Measurements from ENCODE around the gene COL19A1. TPM values are rescaled to one million over a fixed set of nuclear protein-coding genes. Genes with fewer than 3 reads are reported as not detected.
"Not testable (repeated sequence)": the region's sequence is repeated elsewhere in the genome, so short reads cannot be mapped to it uniquely, and the experiment has no call there.

COL19A1 gene
- polyA plus RNA-seq, 1 donor = 3.4 TPM

GRCh38 chr6:69985180-69985579, 118.8 kb downstream of the COL19A1 start:
- Histone ChIP-seq H3K9me3 (ENCODE audit: control insufficient read depth, low read depth, low read length) (no peaks in the 10 kb centered on the region), H3K27me3 (ENCODE audit: control insufficient read depth, insufficient read depth, low read length) (no peaks in the 10 kb centered on the region), H3K4me1 (ENCODE audit: control insufficient read depth, insufficient read depth, low read length) (no peaks in the 10 kb centered on the region), H3K4me3 (ENCODE audit: low read length) (no peak overlapping the region), H3K27ac (ENCODE audit: low read length) (no peak overlapping the region), H3K36me3 (ENCODE audit: control insufficient read depth, insufficient read depth, low read length) (no peaks in the 10 kb centered on the region)
- WGBS (ENCODE audit: insufficient coverage, low lambda C conversion rate) = 100% methylated on average over 1 of the region's 1 CpG
- no peak for DNase-seq

- no peaks in the 10 kb centered on the region for H3K36me3 ChIP-seq (ENCODE audit: control insufficient read depth, insufficient read depth, low read length)
- H3K4me3 ChIP-seq (ENCODE audit: low read length) = no peak overlapping the region
- H3K4me1 ChIP-seq (ENCODE audit: control insufficient read depth, insufficient read depth, low read length) = no peaks in the 10 kb centered on the region
- H3K27me3 ChIP-seq (ENCODE audit: control insufficient read depth, insufficient read depth, low read length) = no peaks in the 10 kb centered on the region
- WGBS (ENCODE audit: insufficient coverage, low lambda C conversion rate) = 100% methylated on average over 1 of the region's 2 CpGs
- no peak for DNase-seq
- H3K9me3 ChIP-seq (ENCODE audit: control insufficient read depth, low read depth, low read length) = no peaks in the 10 kb centered on the region
- no peak overlapping the region for H3K27ac ChIP-seq (ENCODE audit: low read length)
Observed at GRCh38 chr6:69987550-69987949, 121.2 kb downstream of the COL19A1 start.

- Histone ChIP-seq H3K27me3 (ENCODE audit: control insufficient read depth, insufficient read depth, low read length) (no peaks in the 10 kb centered on the region), H3K4me1 (ENCODE audit: control insufficient read depth, insufficient read depth, low read length) (no peaks in the 10 kb centered on the region), H3K27ac (ENCODE audit: low read length) (no peak overlapping the region), H3K9me3 (ENCODE audit: control insufficient read depth, low read depth, low read length) (no peaks in the 10 kb centered on the region), H3K4me3 (ENCODE audit: low read length) (no peak overlapping the region), H3K36me3 (ENCODE audit: control insufficient read depth, insufficient read depth, low read length) (no peaks in the 10 kb centered on the region)
- WGBS (ENCODE audit: insufficient coverage, low lambda C conversion rate) = 77% methylated on average over 4 of the region's 5 CpGs
- DNase-seq = no peak
Observed at GRCh38 chr6:69988458-69989126, 122.2 kb downstream of the COL19A1 start.

- Histone ChIP-seq H3K27ac (ENCODE audit: low read length) (no peak overlapping the region), H3K4me1 (ENCODE audit: control insufficient read depth, insufficient read depth, low read length) (no peaks in the 10 kb centered on the region), H3K9me3 (ENCODE audit: control insufficient read depth, low read depth, low read length) (no peaks in the 10 kb centered on the region), H3K36me3 (ENCODE audit: control insufficient read depth, insufficient read depth, low read length) (no peaks in the 10 kb centered on the region), H3K4me3 (ENCODE audit: low read length) (no peak overlapping the region), H3K27me3 (ENCODE audit: control insufficient read depth, insufficient read depth, low read length) (no peaks in the 10 kb centered on the region)
- no peak for DNase-seq
- 40% methylated on average over 1 of the region's 2 CpGs for WGBS (ENCODE audit: insufficient coverage, low lambda C conversion rate)
Observed at GRCh38 chr6:69994251-69994650, 127.9 kb downstream of the COL19A1 start.

GRCh38 chr6:70008189-70008588, 141.8 kb downstream of the COL19A1 start:
- Histone ChIP-seq H3K9me3 (ENCODE audit: control insufficient read depth, low read depth, low read length) (no peaks in the 10 kb centered on the region), H3K27me3 (ENCODE audit: control insufficient read depth, insufficient read depth, low read length) (no peaks in the 10 kb centered on the region), H3K4me3 (ENCODE audit: low read length) (no peak overlapping the region), H3K36me3 (ENCODE audit: control insufficient read depth, insufficient read depth, low read length) (no peaks in the 10 kb centered on the region), H3K4me1 (ENCODE audit: control insufficient read depth, insufficient read depth, low read length) (no peaks in the 10 kb centered on the region), H3K27ac (ENCODE audit: low read length) (no peak overlapping the region)
- no peak for DNase-seq

GRCh38 chr6:70010339-70010738, 144.0 kb downstream of the COL19A1 start:
- H3K4me3 ChIP-seq (ENCODE audit: low read length); H3K27ac ChIP-seq (ENCODE audit: low read length); H3K36me3 ChIP-seq (ENCODE audit: control insufficient read depth, insufficient read depth, low read length); H3K9me3 ChIP-seq (ENCODE audit: control insufficient read depth, low read depth, low read length); H3K4me1 ChIP-seq (ENCODE audit: control insufficient read depth, insufficient read depth, low read length); DNase-seq; H3K27me3 ChIP-seq (ENCODE audit: control insufficient read depth, insufficient read depth, low read length): not testable (repeated sequence)
- 80% methylated on average over 1 of the region's 28 CpGs for WGBS (ENCODE audit: insufficient coverage, low lambda C conversion rate)

- 86% methylated on average over 2 of the region's 10 CpGs for WGBS (ENCODE audit: insufficient coverage, low lambda C conversion rate)
- not testable (repeated sequence) for DNase-seq; H3K27ac ChIP-seq (ENCODE audit: low read length)
Observed at GRCh38 chr6:70023201-70023600, 156.8 kb downstream of the COL19A1 start.

GRCh38 chr6:70028246-70028645, 161.9 kb downstream of the COL19A1 start:
- no peak for DNase-seq
- no CpG with 5 or more reads among the region's 1 CpG for WGBS (ENCODE audit: insufficient coverage, low lambda C conversion rate)
- no peaks in the 10 kb centered on the region for H3K36me3 ChIP-seq (ENCODE audit: control insufficient read depth, insufficient read depth, low read length)
- no peak overlapping the region for H3K27ac ChIP-seq (ENCODE audit: low read length)
- no peaks in the 10 kb centered on the region for H3K27me3 ChIP-seq (ENCODE audit: control insufficient read depth, insufficient read depth, low read length)
- H3K4me1 ChIP-seq (ENCODE audit: control insufficient read depth, insufficient read depth, low read length) = no peaks in the 10 kb centered on the region
- no peaks in the 10 kb centered on the region for H3K9me3 ChIP-seq (ENCODE audit: control insufficient read depth, low read depth, low read length)
- no peak overlapping the region for H3K4me3 ChIP-seq (ENCODE audit: low read length)

More at GRCh38 chr6:70023201-70023600, 156.8 kb downstream of the COL19A1 start:
- not testable (repeated sequence) for H3K4me3 ChIP-seq (ENCODE audit: low read length); H3K27me3 ChIP-seq (ENCODE audit: control insufficient read depth, insufficient read depth, low read length); H3K4me1 ChIP-seq (ENCODE audit: control insufficient read depth, insufficient read depth, low read length); H3K36me3 ChIP-seq (ENCODE audit: control insufficient read depth, insufficient read depth, low read length); H3K9me3 ChIP-seq (ENCODE audit: control insufficient read depth, low read depth, low read length)

GRCh38 chr6:70028926-70029325, 162.6 kb downstream of the COL19A1 start:
- no peaks in the 10 kb centered on the region for H3K36me3 ChIP-seq (ENCODE audit: control insufficient read depth, insufficient read depth, low read length)
- H3K27me3 ChIP-seq (ENCODE audit: control insufficient read depth, insufficient read depth, low read length) = no peaks in the 10 kb centered on the region
- H3K9me3 ChIP-seq (ENCODE audit: control insufficient read depth, low read depth, low read length) = no peaks in the 10 kb centered on the region
- no peak for DNase-seq
- H3K27ac ChIP-seq (ENCODE audit: low read length) = no peak overlapping the region
- no peaks in the 10 kb centered on the region for H3K4me1 ChIP-seq (ENCODE audit: control insufficient read depth, insufficient read depth, low read length)
- H3K4me3 ChIP-seq (ENCODE audit: low read length) = no peak overlapping the region

- Histone ChIP-seq H3K27ac (ENCODE audit: low read length) (no peak overlapping the region), H3K9me3 (ENCODE audit: control insufficient read depth, low read depth, low read length) (no peaks in the 10 kb centered on the region), H3K36me3 (ENCODE audit: control insufficient read depth, insufficient read depth, low read length) (no peaks in the 10 kb centered on the region), H3K4me1 (ENCODE audit: control insufficient read depth, insufficient read depth, low read length) (no peaks in the 10 kb centered on the region), H3K27me3 (ENCODE audit: control insufficient read depth, insufficient read depth, low read length) (no peaks in the 10 kb centered on the region), H3K4me3 (ENCODE audit: low read length) (no peak overlapping the region)
- DNase-seq = no peak
- WGBS (ENCODE audit: insufficient coverage, low lambda C conversion rate) = no CpG with 5 or more reads among the region's 3 CpGs
Observed at GRCh38 chr6:70033781-70034180, 167.4 kb downstream of the COL19A1 start.

GRCh38 chr6:70037445-70037844, 171.1 kb downstream of the COL19A1 start:
- 83% methylated on average over 1 of the region's 1 CpG for WGBS (ENCODE audit: insufficient coverage, low lambda C conversion rate)
- H3K36me3 ChIP-seq (ENCODE audit: control insufficient read depth, insufficient read depth, low read length) = no peaks in the 10 kb centered on the region
- no peaks in the 10 kb centered on the region for H3K27me3 ChIP-seq (ENCODE audit: control insufficient read depth, insufficient read depth, low read length)
- H3K9me3 ChIP-seq (ENCODE audit: control insufficient read depth, low read depth, low read length) = no peaks in the 10 kb centered on the region
- DNase-seq = no peak
- no peak overlapping the region for H3K4me3 ChIP-seq (ENCODE audit: low read length)
- H3K27ac ChIP-seq (ENCODE audit: low read length) = no peak overlapping the region
- H3K4me1 ChIP-seq (ENCODE audit: control insufficient read depth, insufficient read depth, low read length) = no peaks in the 10 kb centered on the region

All from large intestine (tissue), 3 donors.